ENCODE measurements around the gene BCL2. TPM values are rescaled to one million over a fixed set of nuclear protein-coding genes. Genes with fewer than 3 reads are reported as not detected.
A peak's percentile ranks its signal among the peaks of the same experiment; 100 is the strongest.

Gene BCL2
- total RNA-seq, 1 donor from 2014 or later: 16.5 TPM

- Mint-ChIP-seq H3K4me1 (ENCODE audit: unreplicated experiment) (peaks cover 15% of the 10 kb centered on the region), H3K9me3 (peaks cover 4% of the 10 kb centered on the region), H3K27ac (no peak overlapping the region), H3K27me3 (no peaks in the 10 kb centered on the region), H3K36me3 (peaks cover 4% of the 10 kb centered on the region), H3K4me3 (no peak overlapping the region)
- DNase-seq (ENCODE audit: extremely low spot score, unreplicated experiment): no peak
- TF ChIP-seq, protein P1, sequence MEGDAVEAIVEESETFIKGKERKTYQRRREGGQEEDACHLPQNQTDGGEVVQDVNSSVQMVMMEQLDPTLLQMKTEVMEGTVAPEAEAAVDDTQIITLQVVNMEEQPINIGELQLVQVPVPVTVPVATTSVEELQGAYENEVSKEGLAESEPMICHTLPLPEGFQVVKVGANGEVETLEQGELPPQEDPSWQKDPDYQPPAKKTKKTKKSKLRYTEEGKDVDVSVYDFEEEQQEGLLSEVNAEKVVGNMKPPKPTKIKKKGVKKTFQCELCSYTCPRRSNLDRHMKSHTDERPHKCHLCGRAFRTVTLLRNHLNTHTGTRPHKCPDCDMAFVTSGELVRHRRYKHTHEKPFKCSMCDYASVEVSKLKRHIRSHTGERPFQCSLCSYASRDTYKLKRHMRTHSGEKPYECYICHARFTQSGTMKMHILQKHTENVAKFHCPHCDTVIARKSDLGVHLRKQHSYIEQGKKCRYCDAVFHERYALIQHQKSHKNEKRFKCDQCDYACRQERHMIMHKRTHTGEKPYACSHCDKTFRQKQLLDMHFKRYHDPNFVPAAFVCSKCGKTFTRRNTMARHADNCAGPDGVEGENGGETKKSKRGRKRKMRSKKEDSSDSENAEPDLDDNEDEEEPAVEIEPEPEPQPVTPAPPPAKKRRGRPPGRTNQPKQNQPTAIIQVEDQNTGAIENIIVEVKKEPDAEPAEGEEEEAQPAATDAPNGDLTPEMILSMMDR (conservative IDR thresholded peaks at IDR 0.05): no peak
These were observed 54.2 kb downstream of the BCL2 start for GRCh38 chr18:63265326-63265725.

DNA sequence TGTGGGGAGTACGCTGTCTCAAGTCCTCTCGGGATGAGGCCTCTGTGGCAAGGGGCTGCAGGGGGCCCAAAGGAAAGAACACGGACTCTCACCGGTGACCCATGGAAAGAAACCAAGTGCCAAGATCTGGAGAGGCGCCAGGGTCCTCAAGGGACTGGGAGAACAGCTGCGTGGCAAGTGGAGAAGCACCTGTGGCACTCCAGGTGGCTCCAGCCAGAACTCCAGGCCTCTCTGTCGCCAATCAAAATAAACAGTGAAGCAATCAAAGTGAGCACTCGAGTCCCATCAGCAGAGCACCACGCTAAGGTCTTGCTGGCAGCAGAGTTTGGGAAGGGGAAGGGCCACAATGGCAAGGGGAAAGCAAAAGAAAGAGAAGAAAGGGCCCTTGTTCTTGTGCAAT lies 54.7 kb downstream of the BCL2 start:
- Mint-ChIP-seq H3K9me3 (peaks cover 4% of the 10 kb centered on the region), H3K4me1 (ENCODE audit: unreplicated experiment) (peaks cover 19% of the 10 kb centered on the region)
- TF ChIP-seq, protein P1 (conservative IDR thresholded peaks at IDR 0.05): no peak

GRCh38 chr18:63263444-63263843 lies 56.1 kb downstream of the BCL2 start:
- TF ChIP-seq, protein P1 (conservative IDR thresholded peaks at IDR 0.05): no peak
- H3K9me3 Mint-ChIP-seq: peaks cover 4% of the 10 kb centered on the region
- no peak overlapping the region for H3K4me3 Mint-ChIP-seq
- H3K27ac Mint-ChIP-seq: no peak overlapping the region
- DNase-seq (ENCODE audit: extremely low spot score, unreplicated experiment): no peak
- peaks cover 4% of the 10 kb centered on the region for H3K36me3 Mint-ChIP-seq
- H3K27me3 Mint-ChIP-seq: no peaks in the 10 kb centered on the region
- H3K4me1 Mint-ChIP-seq (ENCODE audit: unreplicated experiment): peaks cover 31% of the 10 kb centered on the region

More for the DNA sequence above, 54.7 kb downstream of the BCL2 start:
- Mint-ChIP-seq H3K4me3 (no peak overlapping the region), H3K36me3 (peaks cover 4% of the 10 kb centered on the region), H3K27me3 (no peaks in the 10 kb centered on the region), H3K27ac (no peak overlapping the region)
- no peak for DNase-seq (ENCODE audit: extremely low spot score, unreplicated experiment)

GRCh38 chr18:63262369-63263335 lies 56.9 kb downstream of the BCL2 start:
- TF ChIP-seq, protein P1 (conservative IDR thresholded peaks at IDR 0.05): no peak
- DNase-seq (ENCODE audit: extremely low spot score, unreplicated experiment): no peak
- Mint-ChIP-seq H3K27me3 (no peaks in the 10 kb centered on the region), H3K9me3 (peaks cover 4% of the 10 kb centered on the region), H3K4me1 (ENCODE audit: unreplicated experiment) (peaks cover 32% of the 10 kb centered on the region), H3K4me3 (no peak overlapping the region), H3K36me3 (peaks cover 4% of the 10 kb centered on the region), H3K27ac (no peak overlapping the region)

- Mint-ChIP-seq H3K27me3 (no peaks in the 10 kb centered on the region), H3K4me3 (no peak overlapping the region), H3K4me1 (ENCODE audit: unreplicated experiment) (peaks cover 35% of the 10 kb centered on the region), H3K27ac (peak overlapping the region; percentile 34), H3K9me3 (peaks cover 4% of the 10 kb centered on the region), H3K36me3 (no peaks in the 10 kb centered on the region)
- TF ChIP-seq, protein P1 (conservative IDR thresholded peaks at IDR 0.05): no peak
- DNase-seq (ENCODE audit: extremely low spot score, unreplicated experiment): no peak
These were observed 58.5 kb downstream of the BCL2 start for GRCh38 chr18:63261029-63261428.
